GM21737 (cell line): Measurements from ENCODE around the gene TLR7.

ENCODE experiments used
- ATAC-seq: cut with Tn5 transposase; IDR thresholded peaks from one replicate; pipeline ENCODE4 v1.9.1; 2021; ENCODE audit warnings: mild to moderate bottlenecking, moderate library complexity; ENCODE audit not compliant: unreplicated experiment

Gene TLR7

GRCh38 chrX:12890467-12890866, 23.6 kb downstream of the TLR7 start:
- ATAC-seq: peak; percentile 53

DNA sequence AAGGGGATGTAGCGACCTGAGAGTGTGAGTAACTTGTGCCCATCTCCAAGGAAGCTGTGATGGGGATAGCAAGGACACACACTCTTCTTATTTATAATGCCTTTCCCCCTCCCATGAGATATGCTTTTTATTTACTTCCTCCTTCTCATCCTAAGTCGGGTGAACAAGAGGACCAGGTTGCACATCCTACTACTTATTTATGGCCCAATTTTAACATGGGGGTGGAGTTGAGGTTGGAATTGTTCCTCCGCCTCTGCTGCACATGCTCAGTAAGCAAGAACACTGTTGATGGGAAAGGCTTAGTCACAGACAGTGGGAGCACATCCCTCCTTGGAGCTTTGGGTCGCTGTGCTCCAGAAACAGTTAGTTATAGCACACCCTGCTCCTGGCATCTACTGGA, 24.3 kb downstream of the TLR7 start:
- ATAC-seq: no peak

GRCh38 chrX:12891915-12892506, 25.1 kb downstream of the TLR7 start:
- no peak for ATAC-seq

DNA sequence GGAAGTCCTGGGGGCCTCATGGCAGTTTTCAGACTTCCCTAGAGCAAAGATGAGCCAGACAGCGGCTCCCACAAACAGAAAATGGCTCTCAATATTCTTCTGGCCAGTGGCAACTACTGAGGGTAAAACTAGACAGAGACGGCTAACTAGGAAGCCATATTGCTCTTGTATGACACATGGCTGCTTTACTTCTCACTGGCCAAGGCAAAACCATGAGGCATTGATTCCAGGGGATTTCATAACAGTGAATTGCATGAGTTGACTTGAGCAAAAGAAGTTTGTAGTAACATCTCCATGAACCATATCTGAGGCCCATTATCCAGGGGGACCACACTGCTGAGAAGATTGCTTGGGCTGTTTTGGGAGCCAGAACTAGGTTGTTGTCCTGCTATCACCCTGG, 25.8 kb downstream of the TLR7 start:
- ATAC-seq: no peak

DNA sequence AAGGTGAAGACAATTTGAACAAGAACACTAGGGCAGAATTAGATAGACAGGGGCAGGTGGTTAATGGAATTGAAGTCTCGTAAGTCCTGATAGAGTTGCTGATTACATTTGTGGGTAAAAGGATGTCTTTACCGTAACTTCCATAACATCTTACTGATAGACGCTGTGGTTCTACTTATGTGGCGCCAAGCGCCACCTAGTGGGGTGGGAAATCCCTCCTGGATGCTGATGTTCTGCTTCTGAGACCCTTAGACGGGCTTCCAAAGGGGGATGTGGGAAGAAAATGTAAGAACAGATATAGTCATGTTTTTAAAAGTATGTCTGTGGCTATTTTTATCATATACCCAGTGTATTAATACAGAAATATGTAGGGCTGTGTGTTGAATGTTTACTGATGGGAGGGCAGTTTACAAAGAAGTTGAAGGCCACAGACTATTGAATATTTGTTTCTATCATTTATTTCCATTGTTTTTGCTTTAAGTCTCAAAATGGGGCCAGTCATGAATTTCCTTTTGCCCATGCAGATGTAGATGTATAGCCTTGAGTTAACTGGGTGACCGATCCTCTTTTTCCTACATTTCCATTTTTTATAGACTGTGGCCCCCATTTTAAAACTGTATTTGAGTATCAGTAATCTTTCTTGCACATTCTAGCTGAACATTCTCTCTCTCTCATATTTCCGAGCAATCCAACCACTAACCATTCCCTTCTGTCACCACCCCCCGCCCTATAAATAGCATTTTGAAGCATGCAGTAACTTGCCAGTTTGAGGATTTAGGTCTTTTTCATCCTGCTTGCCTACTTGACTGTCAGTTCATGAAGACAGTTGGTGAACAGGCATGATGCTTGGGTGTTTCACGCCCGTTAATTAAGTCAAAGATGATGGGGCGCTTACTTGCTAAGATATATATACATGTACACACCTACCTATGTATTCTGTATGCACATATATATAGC, 27.5 kb downstream of the TLR7 start:
- no peak for ATAC-seq

- no peak for ATAC-seq
These were observed 29.0 kb downstream of the TLR7 start for GRCh38 chrX:12895866-12896265.

GRCh38 chrX:12896935-12897334, 30.1 kb downstream of the TLR7 start:
- ATAC-seq: no peak

GRCh38 chrX:12898073-12898472, 31.2 kb downstream of the TLR7 start:
- ATAC-seq: no peak

DNA sequence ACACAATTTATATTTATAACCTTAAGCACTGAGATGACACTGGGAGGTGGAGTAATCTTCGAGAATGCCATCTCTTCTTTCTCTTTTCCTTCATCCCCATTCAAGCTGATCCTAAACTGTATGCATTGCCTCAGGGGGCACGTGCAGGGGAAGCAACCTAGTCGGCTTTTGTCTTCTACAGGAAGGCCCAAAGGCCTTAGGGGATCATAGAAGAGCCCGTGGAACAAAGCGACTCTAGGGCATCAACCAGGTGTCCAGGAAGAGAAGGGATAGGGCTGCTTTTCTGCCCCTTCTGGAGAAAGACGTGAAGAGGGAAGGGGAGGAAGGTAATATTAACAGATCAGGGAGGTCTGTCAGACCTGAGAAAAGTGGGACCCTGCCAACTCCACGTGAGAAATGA, 32.6 kb downstream of the TLR7 start:
- ATAC-seq: no peak

DNA sequence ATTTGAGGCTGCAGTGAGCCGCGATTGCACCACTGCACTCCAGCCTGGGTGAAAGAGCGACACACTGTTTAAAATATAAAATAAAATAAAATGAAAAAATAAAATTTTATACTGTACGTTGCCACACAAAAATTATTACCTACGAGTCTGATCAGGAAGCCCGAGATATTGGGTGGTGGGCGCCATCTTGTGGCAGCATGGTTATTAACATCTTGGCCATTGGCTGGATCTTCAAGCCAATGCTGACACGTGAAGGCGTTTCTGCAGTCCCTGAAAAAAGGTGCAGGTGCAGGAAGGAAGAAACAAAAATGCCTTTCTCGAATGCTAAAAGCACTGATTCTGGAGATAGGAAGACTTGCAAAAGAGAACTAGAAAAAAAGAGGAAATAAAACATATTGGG, 34.6 kb downstream of the TLR7 start:
- ATAC-seq: no peak

DNA sequence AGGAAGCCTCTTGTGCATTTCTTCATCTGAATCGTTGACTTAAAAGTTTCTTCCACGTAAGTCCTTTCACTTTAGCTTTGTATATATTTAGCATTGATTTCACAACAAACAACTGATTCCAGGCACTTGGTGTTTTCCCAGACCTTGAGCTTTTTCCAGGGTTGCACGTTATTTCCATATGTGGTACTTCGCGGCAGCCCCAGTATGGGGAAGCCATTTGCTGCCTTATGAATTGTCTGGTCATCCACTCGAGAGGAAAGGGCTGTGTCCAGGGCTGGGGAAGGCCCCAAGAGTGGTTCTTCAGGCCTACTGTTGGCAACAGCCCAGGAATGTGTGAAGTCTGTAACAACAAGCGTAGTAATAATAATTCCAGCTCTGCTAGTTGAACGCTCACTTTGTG, 36.8 kb downstream of the TLR7 start:
- ATAC-seq: no peak

DNA sequence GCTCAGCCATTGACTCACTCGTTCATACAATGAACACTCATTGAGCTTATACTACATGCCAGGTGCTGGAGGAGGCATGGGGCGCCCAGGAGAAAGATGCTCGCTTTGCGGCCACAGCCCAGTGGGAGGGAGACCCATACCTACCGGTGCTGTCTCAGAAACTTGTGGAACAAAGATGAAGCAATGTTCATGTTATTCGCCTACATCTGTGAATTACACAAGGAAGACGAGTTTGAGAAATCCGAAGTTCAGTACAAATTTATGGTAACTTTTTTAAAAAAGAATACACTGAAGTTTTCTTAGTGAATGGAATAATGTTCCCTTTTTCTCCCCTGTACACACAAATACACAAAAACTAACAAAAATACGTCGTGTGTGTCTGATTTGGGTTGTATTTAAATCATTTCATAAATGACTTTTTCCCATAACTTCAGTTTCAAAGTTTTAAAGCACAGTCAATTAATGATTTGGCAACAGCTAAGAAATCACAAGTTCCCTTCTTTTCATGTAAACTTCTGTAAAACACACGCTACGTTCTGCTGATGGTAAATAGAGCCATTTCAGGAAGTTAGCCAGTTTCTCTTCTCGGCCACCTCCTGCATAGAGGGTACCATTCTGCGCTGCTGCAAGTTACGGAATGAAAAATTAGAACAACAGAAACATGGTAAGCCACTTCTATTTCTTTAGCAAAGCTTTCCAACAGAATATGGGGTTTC, 39.3 kb downstream of the TLR7 start, which contains the start of gene TLR8:
Gene TLR8, plus strand, starts transcription at position 575 of the 716 bp plus-strand sequence. Its CDS starts 87 bp downstream, at position 662.
- no peak for ATAC-seq

DNA sequence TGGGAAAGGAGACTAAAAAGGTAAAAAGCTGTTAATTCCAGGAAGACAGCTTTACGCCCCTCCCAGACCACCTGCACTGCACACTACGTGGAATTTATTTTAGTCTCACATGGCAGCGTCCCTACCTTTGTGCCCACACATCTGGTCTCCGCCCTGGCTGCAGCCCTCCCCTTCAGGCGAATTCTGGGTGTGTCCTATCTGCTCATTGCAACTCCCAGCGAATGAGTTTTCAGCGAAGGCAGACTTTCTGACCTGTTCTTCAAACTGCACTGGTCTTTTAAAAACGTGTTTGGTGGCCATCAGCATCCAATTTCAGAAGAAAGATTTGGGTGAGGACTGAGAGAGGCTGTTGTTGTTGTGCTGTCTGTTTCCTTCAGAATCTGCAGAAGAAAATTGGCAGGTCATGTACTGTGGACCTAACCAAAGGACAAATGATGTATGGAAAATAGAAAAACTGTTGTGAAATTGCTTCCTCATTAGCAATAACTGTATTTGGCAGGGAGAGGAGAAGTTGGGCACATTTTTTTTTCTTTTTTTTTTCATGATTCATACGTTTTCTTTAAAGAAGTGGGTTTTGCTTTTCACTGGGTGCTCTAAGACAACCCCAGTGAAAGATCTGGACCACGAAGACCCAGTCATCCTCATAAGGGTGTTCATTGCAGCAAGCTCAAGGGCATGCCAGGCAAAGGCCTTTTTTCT, 43.7 kb downstream of the TLR7 start:
- ATAC-seq: no peak

GRCh38 chrX:12911122-12911470, 44.2 kb downstream of the TLR7 start:
- ATAC-seq: no peak

- no peak for ATAC-seq
These were observed 46.1 kb downstream of the TLR7 start for GRCh38 chrX:12912791-12913482.

DNA sequence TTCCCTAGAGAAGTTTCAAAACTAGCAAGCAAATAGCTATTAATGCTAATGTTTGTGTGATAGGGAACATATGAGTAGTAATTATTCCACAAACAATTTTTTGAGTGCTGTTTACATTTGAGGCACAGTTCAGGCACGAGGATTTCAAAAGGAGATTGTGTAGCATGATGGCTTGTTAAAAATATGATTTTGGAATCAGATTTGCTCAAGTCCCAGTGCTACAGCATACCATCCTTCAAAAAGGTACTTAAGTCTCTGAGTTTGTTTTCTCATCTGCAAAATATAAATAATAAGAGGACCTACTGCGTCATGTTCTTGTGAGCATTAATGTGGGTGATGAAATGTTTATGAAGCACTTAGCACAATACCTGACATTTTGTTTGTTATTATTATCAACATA, 50.9 kb downstream of the TLR7 start:
- no peak for ATAC-seq

DNA sequence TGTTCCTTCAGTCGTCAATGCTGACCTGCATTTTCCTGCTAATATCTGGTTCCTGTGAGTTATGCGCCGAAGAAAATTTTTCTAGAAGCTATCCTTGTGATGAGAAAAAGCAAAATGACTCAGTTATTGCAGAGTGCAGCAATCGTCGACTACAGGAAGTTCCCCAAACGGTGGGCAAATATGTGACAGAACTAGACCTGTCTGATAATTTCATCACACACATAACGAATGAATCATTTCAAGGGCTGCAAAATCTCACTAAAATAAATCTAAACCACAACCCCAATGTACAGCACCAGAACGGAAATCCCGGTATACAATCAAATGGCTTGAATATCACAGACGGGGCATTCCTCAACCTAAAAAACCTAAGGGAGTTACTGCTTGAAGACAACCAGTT, 52.2 kb downstream of the TLR7 start:
- no peak for ATAC-seq

DNA sequence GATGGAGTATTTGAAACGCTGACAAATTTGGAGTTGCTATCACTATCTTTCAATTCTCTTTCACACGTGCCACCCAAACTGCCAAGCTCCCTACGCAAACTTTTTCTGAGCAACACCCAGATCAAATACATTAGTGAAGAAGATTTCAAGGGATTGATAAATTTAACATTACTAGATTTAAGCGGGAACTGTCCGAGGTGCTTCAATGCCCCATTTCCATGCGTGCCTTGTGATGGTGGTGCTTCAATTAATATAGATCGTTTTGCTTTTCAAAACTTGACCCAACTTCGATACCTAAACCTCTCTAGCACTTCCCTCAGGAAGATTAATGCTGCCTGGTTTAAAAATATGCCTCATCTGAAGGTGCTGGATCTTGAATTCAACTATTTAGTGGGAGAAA, 52.7 kb downstream of the TLR7 start:
- no peak for ATAC-seq

DNA sequence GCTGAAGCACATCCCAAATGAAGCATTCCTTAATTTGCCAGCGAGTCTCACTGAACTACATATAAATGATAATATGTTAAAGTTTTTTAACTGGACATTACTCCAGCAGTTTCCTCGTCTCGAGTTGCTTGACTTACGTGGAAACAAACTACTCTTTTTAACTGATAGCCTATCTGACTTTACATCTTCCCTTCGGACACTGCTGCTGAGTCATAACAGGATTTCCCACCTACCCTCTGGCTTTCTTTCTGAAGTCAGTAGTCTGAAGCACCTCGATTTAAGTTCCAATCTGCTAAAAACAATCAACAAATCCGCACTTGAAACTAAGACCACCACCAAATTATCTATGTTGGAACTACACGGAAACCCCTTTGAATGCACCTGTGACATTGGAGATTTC, 54.1 kb downstream of the TLR7 start:
- ATAC-seq: no peak

GRCh38 chrX:12921886-12922598, 55.2 kb downstream of the TLR7 start:
- ATAC-seq: no peak
